HG02798 (cell line): ENCODE results near the gene TANGO2.
"Not testable (repeated sequence)": the region's sequence is repeated elsewhere in the genome, so short reads cannot be mapped to it uniquely, and the experiment has no call there.

Source experiments
- ATAC-seq: cut with Tn5 transposase; IDR thresholded peaks from one replicate; pipeline ENCODE4 v1.9.1; 2021; ENCODE audit warnings: mild to moderate bottlenecking; ENCODE audit not compliant: unreplicated experiment, poor library complexity

The TANGO2 gene

DNA sequence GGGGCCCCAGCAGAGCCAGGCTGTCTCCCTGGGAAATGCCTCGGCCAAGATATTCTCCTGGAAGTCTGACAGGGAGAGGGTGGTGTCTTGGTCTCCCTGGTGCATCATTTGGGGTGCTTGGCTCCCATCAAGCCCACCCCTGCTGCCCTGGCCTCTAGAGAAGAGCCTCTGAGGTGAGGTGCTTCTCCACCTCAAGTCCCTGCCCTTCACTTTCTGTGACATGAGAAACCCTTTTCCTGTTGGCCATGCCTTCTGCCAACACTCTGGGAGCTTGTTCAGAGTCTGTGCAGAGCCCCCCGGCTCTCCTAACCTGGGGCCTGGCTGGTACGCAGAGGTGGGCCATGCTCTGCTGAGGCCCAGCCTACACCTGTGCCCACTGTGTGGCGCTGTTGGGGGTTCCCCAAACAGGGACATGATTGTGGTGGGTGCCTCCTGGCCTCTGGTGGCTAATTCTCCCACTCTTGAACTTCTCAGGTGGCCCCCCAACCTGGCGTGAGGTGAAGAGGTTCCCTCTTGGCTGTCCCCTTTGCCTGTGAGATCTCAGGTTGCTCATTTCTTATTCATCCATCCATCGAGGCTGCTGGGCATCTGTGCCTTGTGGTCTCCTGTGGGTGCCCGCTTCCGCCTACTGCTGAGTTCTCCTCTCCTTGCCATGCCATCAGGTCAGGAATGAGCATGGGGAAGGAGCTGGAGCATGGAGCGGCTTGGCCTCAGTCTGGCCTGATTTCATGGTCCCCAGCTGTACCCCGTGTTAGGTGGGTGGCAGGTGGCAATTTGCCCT is 40.0 kb downstream of the TANGO2 start:
- no peak for ATAC-seq

DNA sequence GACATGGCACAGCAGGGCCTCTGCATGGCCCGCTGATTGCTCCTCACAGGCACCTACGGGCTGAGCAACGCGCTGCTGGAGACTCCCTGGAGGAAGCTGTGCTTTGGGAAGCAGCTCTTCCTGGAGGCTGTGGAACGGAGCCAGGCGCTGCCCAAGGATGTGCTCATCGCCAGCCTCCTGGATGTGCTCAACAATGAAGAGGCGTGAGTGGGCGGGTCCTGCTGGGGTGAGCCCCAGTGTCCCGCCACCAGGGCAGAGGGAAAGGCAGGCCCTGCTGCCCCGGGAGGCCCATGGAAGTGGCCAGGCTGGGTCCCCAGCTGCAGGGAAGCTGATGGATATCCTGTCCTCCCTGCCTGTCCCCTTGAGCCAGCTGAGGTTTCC is 40.6 kb downstream of the TANGO2 start:
- ATAC-seq, result no peak

DNA sequence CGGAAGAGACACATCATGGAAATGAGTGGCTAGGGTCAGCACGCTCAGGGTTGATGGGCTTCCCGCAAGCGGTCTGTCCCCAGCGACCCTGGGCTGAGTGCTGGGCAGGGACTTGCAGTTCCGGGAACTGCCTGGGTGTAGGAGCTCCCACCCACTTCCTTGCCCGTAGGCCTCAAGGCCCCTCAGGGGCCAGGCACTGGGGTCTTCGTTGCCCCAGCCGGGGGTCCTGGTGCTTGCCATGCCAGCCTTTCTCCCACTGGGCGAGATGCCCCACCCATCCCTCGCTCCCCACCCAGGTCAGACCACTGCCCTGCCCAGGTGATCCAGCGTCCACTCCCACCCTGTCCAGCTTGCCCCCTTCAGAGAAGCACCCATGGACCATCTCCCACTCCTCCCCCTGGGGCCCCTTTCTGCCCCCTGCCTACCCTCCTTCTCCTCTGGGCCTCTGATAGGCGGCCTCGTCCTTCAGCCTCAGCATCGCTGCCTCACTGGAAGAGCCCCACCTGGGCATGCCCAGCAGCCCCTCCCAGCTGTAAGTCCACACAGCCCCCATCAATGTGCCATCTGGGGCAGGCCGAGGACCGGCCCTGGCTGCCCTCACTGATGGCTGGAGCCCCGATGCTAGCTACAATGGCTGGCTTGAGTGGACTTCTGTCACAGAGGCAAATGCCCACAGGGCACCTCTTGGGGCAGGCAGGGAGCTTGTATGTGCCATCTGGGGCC is 41.3 kb downstream of the TANGO2 start:
- no peak for ATAC-seq

DNA sequence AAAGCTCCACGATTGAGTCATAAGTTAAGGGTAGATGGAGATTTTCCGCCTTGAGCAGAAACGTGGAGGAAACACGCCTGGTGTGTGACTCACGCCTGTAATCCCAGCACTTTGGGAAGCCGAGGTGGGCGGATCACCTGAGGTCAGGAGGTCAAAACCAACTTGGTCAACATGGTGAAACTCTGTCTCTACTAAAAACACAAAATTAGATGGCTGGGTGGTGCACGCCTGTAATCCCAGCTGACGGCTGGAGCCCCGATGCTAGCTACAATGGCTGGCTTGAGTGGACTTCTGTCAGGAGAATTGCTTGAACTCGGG is 41.8 kb downstream of the TANGO2 start:
- no peak for ATAC-seq

DNA sequence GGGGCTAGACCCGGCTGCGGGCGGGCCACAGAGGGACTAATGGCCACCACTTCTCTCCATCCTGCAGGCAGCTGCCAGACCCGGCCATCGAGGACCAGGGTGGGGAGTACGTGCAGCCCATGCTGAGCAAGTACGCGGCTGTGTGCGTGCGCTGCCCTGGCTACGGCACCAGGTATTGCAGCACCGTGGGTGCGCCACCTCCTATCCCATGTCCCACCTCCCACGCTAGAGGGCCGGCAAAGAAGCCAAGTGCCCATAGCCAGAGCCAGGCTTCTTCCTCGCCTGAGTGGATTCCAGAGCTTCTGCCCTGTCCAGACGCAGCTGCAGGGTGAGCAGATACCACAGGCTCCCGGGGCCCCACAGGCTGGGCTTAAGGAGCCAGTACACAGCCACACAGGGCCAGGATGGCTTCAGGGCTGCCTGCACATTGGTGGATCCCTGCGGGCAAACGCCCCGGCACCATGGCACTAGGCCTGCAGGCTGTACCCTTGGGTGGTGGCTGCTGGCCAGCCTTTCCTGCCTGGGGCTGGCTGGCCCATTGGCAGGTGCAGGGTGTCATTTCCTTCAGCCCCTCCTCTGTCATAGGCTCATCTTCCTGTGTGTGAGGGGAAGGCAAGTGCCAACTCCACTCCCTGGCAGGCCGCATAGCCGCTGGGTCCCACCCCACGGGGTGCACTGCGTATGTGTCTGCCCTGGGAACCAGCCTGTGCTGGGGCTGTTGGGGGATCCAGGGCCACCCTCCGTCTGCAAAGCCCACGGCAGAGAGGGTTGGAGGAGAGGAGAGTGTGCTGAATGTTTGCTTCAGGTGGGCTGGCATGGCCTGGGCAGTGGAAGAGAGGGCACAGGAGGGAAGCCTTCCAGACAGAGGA is 42.6 kb downstream of the TANGO2 start:
- no peak for ATAC-seq

DNA sequence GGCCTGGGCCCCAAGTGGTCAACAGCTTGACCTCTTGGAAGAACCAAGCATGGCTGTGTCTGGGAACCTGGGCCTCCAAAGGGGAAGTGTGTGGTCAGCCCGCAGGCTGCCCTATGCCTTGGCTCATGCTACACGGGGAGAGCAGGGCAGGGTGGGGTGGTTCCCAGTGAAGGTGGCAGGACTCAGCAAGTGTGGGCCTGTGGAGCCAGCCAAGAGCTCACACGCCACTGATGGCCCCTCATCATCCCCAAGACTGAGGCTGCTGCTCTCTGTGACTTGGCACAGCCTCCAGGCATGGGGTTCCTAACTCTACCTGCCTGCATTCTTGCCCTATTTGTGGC is 43.2 kb downstream of the TANGO2 start:
- no peak for ATAC-seq

DNA sequence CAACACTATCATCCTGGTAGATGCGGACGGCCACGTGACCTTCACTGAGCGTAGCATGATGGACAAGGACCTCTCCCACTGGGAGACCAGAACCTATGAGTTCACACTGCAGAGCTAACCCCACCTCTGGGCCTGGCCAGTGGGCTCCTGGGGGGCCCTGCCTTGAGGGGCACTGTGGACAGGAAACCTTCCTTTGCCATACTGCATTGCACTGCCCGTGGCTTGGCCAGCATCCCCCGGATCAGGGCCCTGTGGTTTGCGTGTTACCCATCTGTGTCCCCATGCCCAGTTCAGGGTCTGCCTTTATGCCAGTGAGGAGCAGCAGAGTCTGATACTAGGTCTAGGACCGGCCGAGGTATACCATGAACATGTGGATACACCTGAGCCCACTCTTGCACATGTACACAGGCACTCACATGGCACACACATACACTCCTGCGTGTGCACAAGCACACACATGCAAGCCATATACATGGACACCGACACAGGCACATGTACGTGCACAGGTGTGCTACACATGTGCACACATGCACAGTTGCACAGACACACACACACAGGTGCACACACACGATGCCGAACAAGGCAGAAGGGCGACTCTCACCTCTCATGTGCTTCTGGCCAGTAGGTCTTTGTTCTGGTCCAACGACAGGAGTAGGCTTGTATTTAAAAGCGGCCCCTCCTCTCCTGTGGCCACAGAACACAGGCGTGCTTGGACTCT is 43.8 kb downstream of the TANGO2 start:
- no peak for ATAC-seq

- ATAC-seq, result no peak
Observed at GRCh38 chr22:20065896-20066616, 45.1 kb downstream of the TANGO2 start.

DNA sequence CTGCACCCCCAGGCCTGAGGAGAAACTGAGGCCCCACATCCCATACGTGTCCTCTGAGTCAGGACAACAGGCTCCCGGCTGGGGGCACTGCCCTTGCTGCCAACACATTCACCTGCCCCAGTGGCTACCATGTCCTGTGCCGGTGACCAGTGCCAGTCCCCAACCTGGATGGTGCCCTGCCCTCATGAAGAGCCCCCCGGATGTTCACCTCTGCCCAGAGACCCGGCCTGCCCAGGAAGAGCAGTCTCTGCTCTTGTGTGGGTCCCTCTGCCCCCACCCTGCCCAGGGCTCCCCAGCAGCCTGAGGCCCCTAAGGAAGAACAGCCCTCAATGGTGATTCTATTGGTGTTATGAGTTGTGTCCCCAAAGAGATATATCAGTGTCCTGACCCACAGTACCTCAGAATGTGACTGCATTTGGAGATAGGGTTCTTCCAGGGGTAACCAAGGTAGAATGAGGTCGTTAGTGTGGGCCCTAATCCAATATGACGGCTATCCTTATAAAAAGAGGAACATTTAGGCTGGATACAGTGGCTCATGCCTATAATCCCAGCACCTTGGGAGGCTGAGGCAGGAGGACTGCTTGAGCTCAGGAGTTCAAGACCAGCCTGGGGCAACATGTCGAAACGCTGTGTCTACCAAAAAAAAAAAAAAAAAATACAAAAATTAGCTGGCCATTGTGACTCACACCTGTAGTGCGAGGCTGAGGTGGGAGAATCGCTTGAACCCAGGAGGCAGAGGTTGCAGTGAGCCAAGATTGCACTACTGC is 45.9 kb downstream of the TANGO2 start:
- no peak for ATAC-seq

DNA sequence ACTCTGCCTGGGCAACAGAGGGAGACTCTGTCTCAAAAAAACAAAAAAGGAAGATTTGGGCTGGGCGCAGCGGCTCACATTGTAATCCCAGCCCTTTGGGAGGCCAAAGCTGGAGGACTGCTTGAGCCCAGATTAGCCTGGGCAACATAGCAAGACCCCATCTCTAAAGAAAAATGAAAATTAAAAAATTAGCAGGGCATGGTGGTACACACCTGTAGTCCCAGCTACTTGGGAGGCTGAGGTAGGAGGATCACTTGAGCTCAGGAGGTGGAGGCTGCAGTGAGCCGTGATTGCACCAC is 46.4 kb downstream of the TANGO2 start:
- not testable (repeated sequence) for ATAC-seq

DNA sequence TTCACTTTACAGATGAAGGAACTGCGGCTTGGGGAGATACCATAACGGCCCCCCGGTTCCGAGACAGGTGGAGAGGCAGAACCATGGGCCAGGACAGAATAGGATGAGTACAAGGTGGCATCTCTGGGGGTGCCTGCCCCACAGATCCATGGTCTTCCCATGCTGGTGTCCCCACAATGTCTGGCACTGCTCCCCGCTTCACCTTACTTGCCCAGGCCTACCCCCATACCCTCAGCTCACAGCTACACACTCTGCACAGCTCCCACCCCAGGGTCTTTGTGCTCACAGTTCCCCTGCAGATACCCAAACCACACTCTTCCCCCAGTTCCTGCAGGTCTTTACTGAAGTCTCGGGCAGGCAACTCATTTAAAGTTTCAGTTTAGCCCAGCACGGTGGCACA is 47.7 kb downstream of the TANGO2 start:
- no peak for ATAC-seq

DNA sequence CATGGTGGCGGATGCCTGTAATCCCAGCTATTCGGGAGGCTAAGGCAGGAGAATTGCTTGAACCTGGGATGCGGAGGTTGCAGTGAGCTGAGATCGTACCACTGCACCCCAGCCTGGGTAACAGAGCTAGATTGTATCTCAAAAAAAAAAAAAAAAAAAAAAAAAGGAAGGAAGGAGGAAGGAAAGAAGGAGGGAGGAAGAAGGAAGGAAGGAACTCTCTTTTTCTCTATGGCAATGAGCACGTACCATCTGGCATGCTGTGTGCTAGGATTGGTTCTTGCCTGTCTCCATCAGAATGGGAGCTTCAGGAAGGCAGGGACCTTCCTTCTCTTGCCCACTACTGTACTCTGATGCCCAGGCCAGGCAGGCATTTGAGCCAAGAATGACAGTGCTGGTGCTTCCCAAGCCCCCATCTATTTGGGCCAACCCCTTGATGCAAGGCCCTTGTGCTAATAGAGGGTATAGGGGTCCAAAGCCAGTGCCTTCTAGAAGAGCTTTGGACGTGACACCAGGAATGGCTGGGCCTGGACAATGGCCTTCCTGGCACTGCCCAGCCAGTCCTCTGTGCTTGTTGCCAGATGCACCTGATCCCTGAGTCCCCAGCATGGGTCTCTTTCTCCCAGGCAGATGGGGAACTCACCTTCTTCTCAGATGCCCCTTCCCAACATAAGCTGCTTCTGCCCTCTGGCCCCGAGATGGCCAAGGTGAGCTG is 48.6 kb downstream of the TANGO2 start:
- no peak for ATAC-seq

GRCh38 chr22:20071524-20071972 is 50.6 kb downstream of the TANGO2 start:
- ATAC-seq, result no peak

GRCh38 chr22:20076627-20077172 is 55.8 kb downstream of the TANGO2 start:
- ATAC-seq, result no peak

GRCh38 chr22:20079745-20080444 is 59.0 kb downstream of the TANGO2 start, which contains the start of gene DGCR8:
Gene DGCR8 (plus strand): TSS chr22:20080241. CDS start chr22:20085964, 5,723 bp downstream.
- ATAC-seq, result peak; percentile 92

DNA sequence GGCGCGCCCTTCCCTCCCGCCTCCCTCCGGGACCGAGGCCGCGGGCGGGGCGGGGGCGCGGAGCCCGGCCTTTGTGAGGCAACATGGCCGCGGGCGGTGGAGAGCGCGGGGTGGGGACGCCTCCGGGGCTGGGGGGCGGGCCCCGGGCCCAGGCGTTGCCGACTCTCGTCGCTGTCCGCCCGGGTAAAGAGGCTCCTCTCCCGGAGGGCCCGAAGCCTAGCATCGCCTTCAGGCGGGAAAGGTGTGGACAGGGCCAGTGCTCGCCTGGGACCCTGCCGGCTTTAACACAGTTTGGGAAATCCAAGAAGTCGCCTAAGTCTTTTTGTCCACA is 59.5 kb downstream of the TANGO2 start:
- ATAC-seq, result peak; percentile 70

- ATAC-seq, result no peak
Observed at GRCh38 chr22:20080776-20081654, 60.1 kb downstream of the TANGO2 start.
